ENCODE data around the gene HKDC1. TPM values are rescaled to one million over a fixed set of nuclear protein-coding genes. Genes with fewer than 3 reads are reported as not detected.

Gene HKDC1
- total and polyA plus RNA-seq, 8 donors: 3.7 to 11.1 (median 7.3) TPM

DNA sequence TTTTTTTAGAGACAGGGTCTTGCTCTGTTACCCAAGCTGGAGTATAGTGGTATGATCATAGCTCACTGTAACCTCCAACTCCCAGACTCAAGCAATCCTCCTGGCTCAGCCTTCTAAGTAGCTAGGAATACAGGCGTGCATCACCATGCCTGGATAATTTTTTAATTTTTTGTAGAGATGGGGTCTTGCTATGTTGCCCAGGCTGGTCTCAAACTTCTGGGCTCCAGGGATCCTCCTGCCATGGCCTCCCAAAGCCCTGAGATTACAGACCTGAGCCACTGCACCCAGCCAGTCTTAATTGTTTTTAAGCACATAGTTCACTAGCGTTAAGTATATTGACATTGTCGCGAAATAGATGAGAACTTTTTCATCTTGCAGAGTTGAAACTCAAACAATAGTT is 38.1 kb upstream of the HKDC1 start:
- 50 to 55% methylated on average over 4 of the region's 4 CpGs for WGBS, 2 donors
- Histone ChIP-seq H3K27ac (no peak overlapping the region), H3K27me3 (no peaks in the 10 kb centered on the region), H3K9me3 (no peaks in the 10 kb centered on the region), H3K4me3 (no peak overlapping the region), H3K4me1 (peaks cover 7 to 12% (median 12%) of the 10 kb centered on the region in 3 donors), H3K36me3 (peaks cover 0 to 9% (median 5%) of the 10 kb centered on the region in 3 donors)
- FAIRE-seq (no peak), ATAC-seq (no peak), DNase-seq (no peak)
- intact Hi-C loops (cut with DNase I): no loop called here
- TF ChIP-seq, protein P1, sequence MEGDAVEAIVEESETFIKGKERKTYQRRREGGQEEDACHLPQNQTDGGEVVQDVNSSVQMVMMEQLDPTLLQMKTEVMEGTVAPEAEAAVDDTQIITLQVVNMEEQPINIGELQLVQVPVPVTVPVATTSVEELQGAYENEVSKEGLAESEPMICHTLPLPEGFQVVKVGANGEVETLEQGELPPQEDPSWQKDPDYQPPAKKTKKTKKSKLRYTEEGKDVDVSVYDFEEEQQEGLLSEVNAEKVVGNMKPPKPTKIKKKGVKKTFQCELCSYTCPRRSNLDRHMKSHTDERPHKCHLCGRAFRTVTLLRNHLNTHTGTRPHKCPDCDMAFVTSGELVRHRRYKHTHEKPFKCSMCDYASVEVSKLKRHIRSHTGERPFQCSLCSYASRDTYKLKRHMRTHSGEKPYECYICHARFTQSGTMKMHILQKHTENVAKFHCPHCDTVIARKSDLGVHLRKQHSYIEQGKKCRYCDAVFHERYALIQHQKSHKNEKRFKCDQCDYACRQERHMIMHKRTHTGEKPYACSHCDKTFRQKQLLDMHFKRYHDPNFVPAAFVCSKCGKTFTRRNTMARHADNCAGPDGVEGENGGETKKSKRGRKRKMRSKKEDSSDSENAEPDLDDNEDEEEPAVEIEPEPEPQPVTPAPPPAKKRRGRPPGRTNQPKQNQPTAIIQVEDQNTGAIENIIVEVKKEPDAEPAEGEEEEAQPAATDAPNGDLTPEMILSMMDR (IDR thresholded peaks at IDR 0.05): no peak

DNA sequence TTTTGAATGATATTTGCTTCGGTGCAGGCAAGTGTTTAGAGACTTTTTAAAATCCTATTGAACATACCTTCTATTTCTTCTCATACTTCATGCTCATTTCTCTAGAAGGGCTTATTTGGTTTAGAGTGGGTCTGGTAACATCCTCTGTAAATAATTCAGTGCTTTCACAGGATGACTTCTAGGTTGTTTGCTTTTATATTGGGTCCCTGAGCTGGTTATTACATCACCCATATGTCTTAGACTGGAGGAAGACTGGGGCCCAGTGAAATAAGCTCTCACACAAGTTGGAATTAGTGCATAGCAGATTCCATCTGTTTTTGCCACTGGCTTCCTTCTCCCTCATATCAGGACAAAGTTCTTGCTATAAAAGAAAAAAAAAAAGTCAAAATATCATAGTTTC is 33.6 kb upstream of the HKDC1 start:
- H3K9me3 ChIP-seq: no peaks in the 10 kb centered on the region
- no peak overlapping the region for H3K27ac ChIP-seq
- H3K27me3 ChIP-seq: no peaks in the 10 kb centered on the region
- H3K4me3 ChIP-seq: no peak overlapping the region
- peaks cover 0 to 23% (median 12%) of the 10 kb centered on the region in 3 donors for H3K36me3 ChIP-seq
- intact Hi-C loops (cut with DNase I): no loop called here
- no peak for ATAC-seq
- peaks cover 0 to 7% (median 4%) of the 10 kb centered on the region in 3 donors for H3K4me1 ChIP-seq
- FAIRE-seq: no peak
- TF ChIP-seq, protein P1 (IDR thresholded peaks at IDR 0.05): no peak
- 77 to 83% methylated on average over 1 of the region's 1 CpG for WGBS, 2 donors
- no peak for DNase-seq

DNA sequence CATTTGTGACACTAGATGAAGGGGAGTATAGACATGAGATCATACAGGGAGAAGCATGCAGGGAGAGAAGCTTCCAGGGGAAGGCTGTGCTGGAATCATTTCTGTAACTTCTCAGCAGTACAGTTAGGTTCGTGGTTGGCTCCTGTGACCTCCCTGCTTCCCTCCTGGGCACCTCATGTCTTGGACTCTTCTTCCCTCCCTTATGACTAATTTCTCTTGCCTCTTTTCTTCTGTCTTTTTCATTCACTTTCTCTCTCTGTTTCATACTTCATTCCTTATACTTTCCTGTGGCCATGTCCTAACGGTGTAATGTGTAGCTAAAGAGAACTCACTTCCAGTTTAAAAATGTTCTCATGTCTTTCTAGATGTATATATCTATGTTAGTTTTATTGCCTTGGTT is 19.1 kb upstream of the HKDC1 start:
- TF ChIP-seq, protein P1 (IDR thresholded peaks at IDR 0.05): no peak
- no peak overlapping the region for H3K4me3 ChIP-seq
- no peaks in the 10 kb centered on the region for H3K9me3 ChIP-seq
- WGBS, 2 donors: 84 to 91% methylated on average over 2 of the region's 2 CpGs
- DNase-seq (no peak), ATAC-seq (no peak), FAIRE-seq (no peak)
- no peak overlapping the region for H3K27ac ChIP-seq
- intact Hi-C loops (cut with DNase I): no loop called here
- H3K36me3 ChIP-seq: peaks cover 0 to 53% (median 18%) of the 10 kb centered on the region in 3 donors
- no peaks in the 10 kb centered on the region for H3K4me1 ChIP-seq
- no peaks in the 10 kb centered on the region for H3K27me3 ChIP-seq

DNA sequence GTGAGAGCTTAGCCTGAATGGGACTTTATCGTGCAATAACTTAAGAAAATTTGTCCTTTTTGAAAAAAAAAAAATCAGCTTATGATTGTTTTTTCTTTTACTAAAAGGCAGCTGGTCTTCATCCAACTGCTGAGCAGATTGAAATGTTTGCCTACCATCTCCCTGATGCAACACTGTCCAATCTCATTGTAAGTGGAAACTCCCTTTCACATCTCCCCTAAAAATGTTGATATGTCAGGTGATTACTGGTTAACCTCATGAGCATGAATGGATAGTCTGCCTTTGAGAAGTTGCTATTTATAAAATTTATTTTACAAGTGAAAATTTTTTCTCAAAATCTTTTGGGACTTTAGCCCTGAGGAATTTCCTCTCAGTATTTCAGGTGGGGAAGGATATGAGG is 17.8 kb upstream of the HKDC1 start:
- H3K36me3 ChIP-seq: peaks cover 0 to 57% (median 19%) of the 10 kb centered on the region in 3 donors
- FAIRE-seq (no peak), DNase-seq (no peak), ATAC-seq (peak in 2 of 4 donors; percentile 51 to 62)
- no peaks in the 10 kb centered on the region for H3K9me3 ChIP-seq
- no peak overlapping the region for H3K27ac ChIP-seq
- intact Hi-C loops (cut with DNase I): no loop called here
- WGBS, 2 donors: 85 to 90% methylated on average over 1 of the region's 1 CpG
- TF ChIP-seq, protein P1 (IDR thresholded peaks at IDR 0.05): no peak
- no peaks in the 10 kb centered on the region for H3K27me3 ChIP-seq
- H3K4me1 ChIP-seq: no peaks in the 10 kb centered on the region
- H3K4me3 ChIP-seq: no peak overlapping the region

DNA sequence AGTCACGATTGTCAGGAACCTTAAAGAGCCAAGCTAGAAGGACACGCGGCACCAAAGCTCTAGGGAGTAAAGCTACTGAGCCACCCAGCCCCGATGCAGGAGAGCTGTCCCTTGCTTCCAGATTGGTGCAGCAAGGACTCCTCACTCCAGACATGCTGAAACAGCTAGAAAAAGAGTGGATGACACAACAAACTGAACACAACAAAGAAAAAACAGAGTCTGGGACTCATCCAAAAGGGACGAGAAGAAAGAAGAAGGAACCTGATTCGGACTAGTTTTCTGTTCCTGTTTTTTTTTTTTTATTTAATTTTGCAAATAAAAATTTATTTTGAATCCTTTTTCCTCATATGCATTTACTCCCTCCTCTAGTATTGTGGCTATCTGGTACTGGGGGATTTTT is 11.4 kb upstream of the HKDC1 start:
- FAIRE-seq (no peak), ATAC-seq (no peak), DNase-seq (no peak)
- Histone ChIP-seq H3K4me1 (no peaks in the 10 kb centered on the region), H3K36me3 (peaks cover 0 to 42% (median 10%) of the 10 kb centered on the region in 3 donors), H3K4me3 (no peak overlapping the region), H3K27me3 (no peaks in the 10 kb centered on the region), H3K9me3 (no peaks in the 10 kb centered on the region), H3K27ac (no peak overlapping the region)
- TF ChIP-seq, protein P1 (IDR thresholded peaks at IDR 0.05): no peak
- intact Hi-C loops (cut with DNase I): no loop called here
- WGBS, 2 donors: 89 to 92% methylated on average over 6 of the region's 6 CpGs
